B cell (primary cell): Measurements from ENCODE around the gene RNF181.

ENCODE experiments used
- CTCF ChIP-seq: fragments of 200-600 bp; IDR thresholded peaks from one replicate; pipeline ENCODE4 v1.8.0; 2022; ENCODE audit warnings: antibody characterized with exemption, mild to moderate bottlenecking
- EZH2 ChIP-seq: IDR thresholded peaks from 2 replicates; pipeline ENCODE4 v1.6.1; 2012; ENCODE audit warnings: borderline replicate concordance, low read depth, mild to moderate bottlenecking, moderate library complexity, low read length; ENCODE audit not compliant: insufficient read depth, poor library complexity, severe bottlenecking

- TF ChIP-seq CTCF (no peak), EZH2 (no peak)
Measured at GRCh38 chr2:85597241-85597640, 1.7 kb downstream of the RNF181 start.
